HG03521 (cell line): Measurements from ENCODE around the gene ANXA10.
"Not testable (repeated sequence)": the region's sequence is repeated elsewhere in the genome, so short reads cannot be mapped to it uniquely, and the experiment has no call there.

Experiments used
- ATAC-seq: cut with Tn5 transposase; IDR thresholded peaks from one replicate; pipeline ENCODE4 v1.9.1; 2021; ENCODE audit warnings: mild to moderate bottlenecking, moderate library complexity; ENCODE audit not compliant: unreplicated experiment

ANXA10 gene

GRCh38 chr4:168118116-168118655 lies 25.8 kb downstream of the ANXA10 start:
- ATAC-seq, result no peak

GRCh38 chr4:168119100-168119499 lies 26.8 kb downstream of the ANXA10 start:
- ATAC-seq, result no peak

GRCh38 chr4:168119890-168120289 lies 27.6 kb downstream of the ANXA10 start:
- no peak for ATAC-seq

DNA sequence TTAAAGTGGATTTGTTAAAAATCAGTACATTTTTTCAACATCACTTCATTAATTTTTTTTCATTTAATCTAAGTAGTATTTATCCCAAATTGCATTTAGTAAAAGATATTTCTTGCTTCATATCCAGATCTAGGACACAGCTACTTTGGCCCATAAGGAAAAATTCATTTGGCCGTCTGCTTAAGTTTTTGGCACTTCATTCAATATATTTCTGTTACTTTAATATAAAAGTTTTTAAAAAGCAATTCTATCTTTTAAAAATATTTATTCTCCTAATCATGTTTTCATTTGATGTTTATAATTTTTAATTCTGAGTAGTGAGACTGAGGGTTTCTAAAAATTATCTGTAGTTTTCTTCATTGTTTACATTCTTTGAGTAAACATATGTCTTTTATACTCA lies 28.5 kb downstream of the ANXA10 start:
- no peak for ATAC-seq

DNA sequence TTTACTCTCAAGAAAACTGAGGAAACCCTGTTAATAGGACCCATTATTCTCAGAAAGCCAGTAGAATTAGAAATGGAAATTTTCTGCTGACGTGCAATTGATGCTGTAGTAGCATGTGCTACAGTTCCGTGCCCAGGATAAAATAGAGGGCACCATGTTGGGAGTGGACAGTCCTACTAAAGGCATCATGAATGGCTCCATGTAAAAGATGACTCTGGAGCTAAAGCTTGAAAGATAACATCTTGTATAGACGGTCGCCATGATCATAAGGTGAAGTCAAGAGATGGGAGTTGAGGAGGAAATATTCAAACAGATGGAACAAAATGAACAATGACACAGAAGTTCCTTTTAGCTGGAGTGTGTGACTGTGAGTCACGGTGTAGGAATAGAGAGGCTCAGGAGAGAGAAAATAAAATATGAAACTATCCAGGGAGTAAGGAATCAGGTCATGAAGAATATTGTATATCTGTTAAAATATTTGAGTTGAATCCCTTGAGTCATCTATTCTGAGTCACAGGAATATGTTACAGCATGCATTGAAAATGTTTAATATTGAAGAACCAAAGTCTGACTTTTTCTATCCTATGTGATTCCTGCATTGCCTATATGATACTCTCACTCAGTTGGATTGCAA lies 31.8 kb downstream of the ANXA10 start:
- ATAC-seq, result no peak

DNA sequence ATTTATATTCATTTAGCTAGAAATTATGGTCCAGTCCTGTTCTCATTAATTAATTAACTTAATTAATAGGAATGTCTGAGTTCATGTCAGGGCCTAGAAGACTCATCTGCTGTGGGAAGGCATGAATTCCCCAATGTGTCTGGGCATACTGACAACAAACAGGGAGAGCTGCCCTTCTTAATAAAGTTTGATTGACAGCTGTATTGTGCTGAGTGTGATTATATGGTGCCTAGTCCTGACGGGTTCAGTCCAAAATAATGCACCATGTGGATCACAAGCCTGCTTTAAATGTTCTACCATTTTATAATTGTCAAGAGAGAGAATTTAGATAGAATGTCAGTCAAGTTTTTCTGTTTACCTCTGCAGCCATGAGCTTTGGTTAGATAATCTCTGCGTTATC lies 34.6 kb downstream of the ANXA10 start:
- no peak for ATAC-seq

DNA sequence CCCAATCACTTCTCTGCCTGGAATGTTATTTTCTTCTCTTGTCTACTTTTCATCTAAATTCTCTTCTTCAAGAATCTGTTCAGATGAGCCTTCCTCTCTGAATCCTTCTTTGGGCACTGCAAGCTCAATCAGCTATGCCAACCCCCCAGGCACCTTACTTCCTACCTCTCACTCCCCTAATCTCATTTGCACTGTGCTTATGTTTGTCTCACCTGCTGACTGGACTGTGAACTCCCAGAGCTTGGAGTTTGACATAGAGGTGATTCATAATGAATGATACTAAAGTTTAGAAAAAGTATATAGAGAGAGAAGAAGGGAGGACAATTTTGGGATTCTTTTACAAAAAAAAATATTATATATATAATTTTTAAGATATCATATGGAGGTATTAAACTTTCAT lies 36.3 kb downstream of the ANXA10 start:
- ATAC-seq, result no peak

GRCh38 chr4:168129046-168129772 lies 36.9 kb downstream of the ANXA10 start:
- ATAC-seq, result no peak

DNA sequence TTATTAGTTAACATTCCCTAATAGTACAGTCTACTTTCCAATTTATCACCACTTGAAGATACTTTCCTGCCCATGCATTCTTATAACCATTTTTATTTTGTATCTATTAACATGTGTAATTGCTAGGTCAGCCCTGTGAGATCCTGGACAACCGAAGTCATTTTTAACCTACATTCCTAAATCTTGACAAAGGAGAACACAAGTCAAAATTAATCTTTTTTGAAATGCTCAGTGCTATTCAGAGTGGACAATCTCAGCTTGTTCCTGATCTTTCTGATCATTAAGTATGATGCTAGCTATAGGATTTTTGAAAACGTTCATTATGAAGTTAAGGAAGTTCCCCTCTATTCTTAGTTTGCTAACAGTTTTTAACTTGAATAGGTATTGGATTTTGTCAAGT lies 37.5 kb downstream of the ANXA10 start:
- ATAC-seq, result no peak

DNA sequence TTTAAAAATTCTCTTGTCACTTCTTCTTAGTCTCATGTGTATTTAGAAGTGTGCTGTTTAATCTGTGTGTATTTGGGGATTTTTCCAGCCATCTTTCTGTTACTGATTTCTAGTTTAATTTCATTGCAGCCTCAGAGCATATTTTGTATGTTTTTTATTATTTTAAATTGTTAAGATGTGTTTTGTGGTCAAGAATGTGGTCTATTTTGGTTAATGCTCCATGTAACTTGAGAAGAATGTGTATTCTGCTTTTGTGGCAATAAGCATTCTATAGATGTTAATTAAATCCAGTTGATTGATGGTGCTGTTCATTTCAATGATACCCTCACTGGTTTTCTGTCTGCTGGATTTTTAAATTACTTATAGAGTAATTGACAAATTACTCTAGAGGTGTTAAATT lies 38.9 kb downstream of the ANXA10 start:
- no peak for ATAC-seq

DNA sequence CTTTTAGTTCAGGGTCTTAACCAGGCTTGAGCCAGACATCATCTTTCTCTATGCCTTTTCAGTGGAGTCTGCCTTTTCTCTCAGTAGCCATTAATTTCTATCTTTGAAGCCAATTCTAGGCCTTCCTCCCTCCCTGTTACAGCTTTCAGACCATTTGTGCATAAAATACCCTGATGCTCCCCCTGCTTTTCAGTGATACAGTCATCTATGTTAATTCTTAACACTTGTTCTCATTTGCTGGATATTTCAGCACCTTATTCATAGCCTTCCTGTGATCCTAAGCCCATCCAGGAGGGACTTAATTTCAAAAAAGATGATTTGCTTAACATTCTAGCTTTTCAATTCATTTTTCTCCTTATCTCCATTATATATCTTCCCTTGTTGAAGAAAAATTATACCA lies 42.3 kb downstream of the ANXA10 start:
- ATAC-seq, result no peak

DNA sequence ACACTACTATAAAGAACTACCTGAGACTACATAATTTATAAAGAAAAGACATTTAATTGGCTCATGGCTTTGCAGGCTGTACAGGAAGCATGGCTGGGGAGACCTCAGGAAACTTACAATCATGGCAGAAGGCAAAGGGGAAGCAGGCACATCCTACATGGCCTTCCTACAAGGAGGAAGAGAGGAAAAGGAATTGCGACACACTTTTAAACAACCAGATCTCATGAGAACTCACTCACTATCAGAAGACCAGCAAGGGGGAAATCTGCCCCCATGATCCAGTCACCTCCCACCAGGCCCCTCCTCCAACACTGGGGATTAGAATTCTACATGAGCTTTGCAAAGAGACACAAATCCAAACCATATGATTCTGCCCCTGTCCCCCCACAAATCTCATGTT lies 43.5 kb downstream of the ANXA10 start:
- not testable (repeated sequence) for ATAC-seq

GRCh38 chr4:168137695-168138094 lies 45.4 kb downstream of the ANXA10 start:
- ATAC-seq, result not testable (repeated sequence)

DNA sequence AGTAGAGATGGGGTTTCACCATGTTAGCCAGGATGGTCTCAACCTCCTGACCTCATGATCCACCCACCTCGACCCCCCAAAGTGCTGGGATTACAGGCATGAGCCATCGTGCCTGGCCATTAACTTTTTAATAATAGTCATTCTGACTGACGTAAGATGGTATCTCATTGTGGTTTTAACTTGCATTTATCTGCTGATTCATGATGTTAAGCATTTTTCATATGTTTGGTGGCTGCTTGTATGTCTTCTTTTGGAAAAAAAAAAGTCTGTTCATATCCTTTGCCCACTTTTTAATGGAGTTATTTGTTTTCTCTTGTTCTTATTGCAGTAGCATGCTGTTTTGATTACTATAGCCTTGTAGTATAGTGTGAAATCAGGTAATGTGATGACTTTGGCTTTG lies 45.8 kb downstream of the ANXA10 start:
- ATAC-seq, result no peak

DNA sequence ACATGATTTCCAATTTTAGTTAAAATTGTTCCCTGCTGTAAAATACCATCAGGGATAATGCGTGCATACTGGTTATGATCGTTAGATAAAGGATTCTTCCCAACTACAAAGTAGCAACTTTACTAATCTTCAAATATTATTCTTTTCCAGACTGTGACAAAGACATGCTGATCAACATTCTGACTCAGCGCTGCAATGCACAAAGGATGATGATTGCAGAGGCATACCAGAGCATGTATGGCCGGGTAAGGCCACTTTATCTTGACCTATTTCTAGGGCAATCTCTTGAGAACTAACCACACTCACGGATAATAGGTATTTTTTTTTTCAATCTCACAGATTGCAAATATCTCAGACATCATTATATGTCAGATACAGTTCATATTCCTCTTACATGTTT lies 47.0 kb downstream of the ANXA10 start:
- no peak for ATAC-seq

- no peak for ATAC-seq
Measured at GRCh38 chr4:168141733-168142132, 49.4 kb downstream of the ANXA10 start.

GRCh38 chr4:168143601-168144000 lies 51.3 kb downstream of the ANXA10 start:
- ATAC-seq, result no peak

DNA sequence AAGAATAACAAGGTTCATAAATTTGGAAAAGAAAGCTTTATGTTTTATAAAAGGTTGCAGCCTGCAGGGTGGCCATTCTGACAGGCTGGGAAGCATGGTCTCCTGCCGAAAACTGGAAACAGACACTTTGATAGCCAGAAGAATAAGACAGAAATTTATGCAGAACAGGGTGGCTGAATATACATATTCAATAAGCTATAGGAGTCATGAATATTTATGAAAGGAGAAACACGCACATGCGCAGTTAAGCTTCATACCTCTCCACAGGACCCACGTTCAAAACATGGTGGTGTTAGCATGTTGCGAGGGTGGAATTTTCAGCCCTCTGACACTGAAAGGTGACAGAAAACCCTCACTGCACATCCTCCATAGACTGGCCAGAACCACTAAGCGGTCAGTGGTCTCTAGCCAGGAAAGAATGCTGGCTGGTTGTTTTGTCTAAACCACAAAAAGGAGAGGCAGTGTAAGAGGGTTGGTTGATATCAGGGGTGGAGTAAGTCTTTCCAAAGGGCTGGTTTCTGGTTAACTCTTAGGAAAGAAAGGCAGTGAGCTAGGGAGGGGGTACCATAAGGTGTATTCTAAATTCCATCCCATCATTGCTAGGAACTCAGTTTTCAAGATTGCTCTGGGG lies 58.2 kb downstream of the ANXA10 start:
- no peak for ATAC-seq

GRCh38 chr4:168151327-168151726 lies 59.0 kb downstream of the ANXA10 start:
- ATAC-seq, result no peak

- no peak for ATAC-seq
Measured at GRCh38 chr4:168152837-168153500, 60.6 kb downstream of the ANXA10 start.
